GM23248 (cell line): ENCODE measurements around the gene SLC1A2. TPM values are rescaled to one million over a fixed set of nuclear protein-coding genes. Genes with fewer than 3 reads are reported as not detected.
A peak's percentile ranks its signal among the peaks of the same experiment; 100 is the strongest.

Experiments
- DNase-seq: peaks from one replicate; pipeline ENCODE4 v3.0.0-alpha.2; 2015
- H2AFZ ChIP-seq: fragments of 200-600 bp; sonication (generic); 2 replicates; pipeline ENCODE4 v1.6.1; 2016; ENCODE audit warnings: antibody characterized with exemption
- H3F3A ChIP-seq: fragments of 200-600 bp; sonication (generic); 2 replicates; pipeline ENCODE4 v1.6.1; 2016; ENCODE audit warnings: mild to moderate bottlenecking, antibody characterized with exemption, mixed run types; ENCODE audit not compliant: insufficient read depth
- H3K27ac ChIP-seq: fragments of 200-600 bp; sonication (generic); 2 replicates; pipeline ENCODE4 v1.5.1; 2016; ENCODE audit warnings: mild to moderate bottlenecking
- H3K27me3 ChIP-seq: fragments of 200-600 bp; sonication (generic); replicated peaks from 2 replicates; pipeline ENCODE4 v1.6.1; 2016; ENCODE audit warnings: mild to moderate bottlenecking; ENCODE audit not compliant: insufficient read depth
- H3K36me3 ChIP-seq: fragments of 200-600 bp; sonication (generic); 2 replicates; pipeline ENCODE4 v1.6.1; 2016; ENCODE audit warnings: low read depth, mild to moderate bottlenecking
- H3K4me1 ChIP-seq: fragments of 200-600 bp; sonication (generic); 2 replicates; pipeline ENCODE4 v1.6.1; 2016; ENCODE audit warnings: mild to moderate bottlenecking; ENCODE audit not compliant: insufficient read depth
- H3K4me2 ChIP-seq: fragments of 200-600 bp; sonication (generic); one replicate; pipeline ENCODE4 v1.6.1; 2016; ENCODE audit warnings: mild to moderate bottlenecking; ENCODE audit not compliant: unreplicated experiment
- H3K4me3 ChIP-seq: fragments of 200-600 bp; sonication (generic); 2 replicates; pipeline ENCODE4 v1.5.1; 2016; ENCODE audit warnings: mild to moderate bottlenecking
- H3K79me2 ChIP-seq: fragments of 200-600 bp; sonication (generic); 2 replicates; pipeline ENCODE4 v1.6.1; 2016; ENCODE audit warnings: mild to moderate bottlenecking; ENCODE audit not compliant: insufficient read depth
- H3K9ac ChIP-seq: fragments of 200-600 bp; sonication (generic); 2 replicates; pipeline ENCODE4 v1.6.1; 2016; ENCODE audit warnings: mild to moderate bottlenecking
- H3K9me2 ChIP-seq: fragments of 200-600 bp; sonication (generic); 2 replicates; pipeline ENCODE4 v1.6.1; 2016; ENCODE audit warnings: mixed run types, mild to moderate bottlenecking, moderate library complexity; ENCODE audit not compliant: insufficient read depth
- H3K9me3 ChIP-seq: fragments of 200-600 bp; sonication (generic); one replicate; pipeline ENCODE4 v1.6.1; 2017; ENCODE audit warnings: low read depth
- H4K20me1 ChIP-seq: fragments of 200-600 bp; sonication (generic); 2 replicates; pipeline ENCODE4 v1.6.0; 2016; ENCODE audit not compliant: insufficient read depth
- EZH2 ChIP-seq: fragments of 200-600 bp; sonication (generic); IDR thresholded peaks from 2 replicates; pipeline ENCODE4 v1.6.1; 2018; ENCODE audit warnings: antibody characterized with exemption, mild to moderate bottlenecking; ENCODE audit not compliant: insufficient read depth, poor library complexity, severe bottlenecking
- EZH2phosphoT487 ChIP-seq: fragments of 200-600 bp; sonication (generic); IDR thresholded peaks from 2 replicates; pipeline ENCODE4 v1.6.1; 2018; ENCODE audit warnings: antibody characterized with exemption, moderate library complexity, mild to moderate bottlenecking, low read depth; ENCODE audit not compliant: insufficient read depth
- WGBS, 2 experiments: methylation state at CpG; one replicate each; pipeline ENCODE4 v1.1.6; 2015 to 2017; ENCODE audit warnings: low lambda C conversion rate in 2 of 2, low coverage in 1 of 2; ENCODE audit errors: missing lambda C conversion rate in 2 of 2; 5-methylcytosine and 5-hydroxymethylcytosine counted together
- in situ Hi-C: fragments of 300-500 bp; cut with MboI; formaldehyde crosslinking; loops from 2 replicates; pipeline ENCODE4 v1.15.0; 2020
- polyA plus RNA-seq: library from polyadenylated mRNA; unstranded; fragments of >200 nt; fragmentation: Nextera tagmentation; extraction: Ambion mirVana; gene quantifications from 2 replicates; pipeline ENCODE4 v1.2.1, GENCODE V29; 2016
- total RNA-seq: library from RNA; depleted of rRNA; stranded (reverse); fragments of >200 nt; shearing (Covaris generic); gene quantifications from 2 replicates; pipeline ENCODE4 v1.2.3, GENCODE V29; 2014

The SLC1A2 gene
- total and polyA plus RNA-seq, 2 experiments from 2014 or later = 0.88 to 1.2 TPM

GRCh38 chr11:35337136-35337913 lies 82.0 kb downstream of the SLC1A2 start:
- 0% methylated on average over 3 of the region's 3 CpGs for WGBS, 2 experiments
- Histone ChIP-seq H3K9ac (peak overlapping the region; percentile 76), H3F3A (peaks cover 43% of the 10 kb centered on the region), H3K27ac (peak overlapping the region; percentile 98), H3K4me1 (peaks cover 34% of the 10 kb centered on the region), H4K20me1 (no peaks in the 10 kb centered on the region), H3K4me3 (0 out of 2 replicates have a peak overlapping the region, but pooled peaks have one; percentile 15), H3K36me3 (no peaks in the 10 kb centered on the region), H3K9me3 (no peaks in the 10 kb centered on the region), H3K27me3 (no peaks in the 10 kb centered on the region), H3K9me2 (no peaks in the 10 kb centered on the region), H3K4me2 (peak overlapping the region; percentile 51), H3K79me2 (no peaks in the 10 kb centered on the region), H2AFZ (no peak overlapping the region)
- in situ Hi-C loops = no loop called here
- peak; percentile 99 for DNase-seq
- TF ChIP-seq EZH2 (no peak), EZH2phosphoT487 (no peak)

- WGBS, 2 experiments = 91 to 100% methylated on average over 1 of the region's 1 CpG
Measured at GRCh38 chr11:35336726-35337125, 82.6 kb downstream of the SLC1A2 start.

GRCh38 chr11:35335226-35335625 lies 84.1 kb downstream of the SLC1A2 start:
- Histone ChIP-seq H3K9ac (no peak overlapping the region), H3K27ac (peak overlapping the region; percentile 47), H3K79me2 (no peaks in the 10 kb centered on the region), H3K27me3 (no peaks in the 10 kb centered on the region), H2AFZ (no peak overlapping the region), H3K4me2 (peak overlapping the region; percentile 38), H3F3A (peaks cover 43% of the 10 kb centered on the region), H4K20me1 (no peaks in the 10 kb centered on the region), H3K36me3 (no peaks in the 10 kb centered on the region), H3K4me1 (peaks cover 34% of the 10 kb centered on the region), H3K9me2 (no peaks in the 10 kb centered on the region), H3K4me3 (no peak overlapping the region), H3K9me3 (no peaks in the 10 kb centered on the region)
- TF ChIP-seq EZH2phosphoT487 = peak; percentile 71; the same call in 1 of the 2 replicates
- no peak for TF ChIP-seq EZH2
- WGBS, 2 experiments = 7 to 9% methylated on average over 2 of the region's 2 CpGs
- in situ Hi-C loops = no loop called here
- DNase-seq = peak; percentile 89

More at GRCh38 chr11:35336726-35337125, 82.6 kb downstream of the SLC1A2 start:
- Histone ChIP-seq H3K9me3 (no peaks in the 10 kb centered on the region), H3K4me1 (peaks cover 34% of the 10 kb centered on the region), H3K79me2 (no peaks in the 10 kb centered on the region), H3K9ac (peak overlapping the region; percentile 57), H3K27me3 (no peaks in the 10 kb centered on the region), H2AFZ (no peak overlapping the region), H3K36me3 (no peaks in the 10 kb centered on the region), H3K4me2 (peak overlapping the region; percentile 18), H3K27ac (peak overlapping the region; percentile 98), H4K20me1 (no peaks in the 10 kb centered on the region), H3K9me2 (no peaks in the 10 kb centered on the region), H3F3A (peaks cover 43% of the 10 kb centered on the region), H3K4me3 (no peak overlapping the region)
- TF ChIP-seq EZH2 = no peak
- TF ChIP-seq EZH2phosphoT487 = no peak
- peak; percentile 23 for DNase-seq
- in situ Hi-C loops = no loop called here

GRCh38 chr11:35334385-35335090 lies 84.8 kb downstream of the SLC1A2 start:
- peaks cover 34% of the 10 kb centered on the region for H3K4me1 ChIP-seq
- H3K4me2 ChIP-seq = peak overlapping the region; percentile 38
- in situ Hi-C loops = no loop called here
- H3K9ac ChIP-seq = no peak overlapping the region
- H3K36me3 ChIP-seq = no peaks in the 10 kb centered on the region
- no peaks in the 10 kb centered on the region for H3K9me3 ChIP-seq
- H3K9me2 ChIP-seq = no peaks in the 10 kb centered on the region
- H3K79me2 ChIP-seq = no peaks in the 10 kb centered on the region
- no peak overlapping the region for H2AFZ ChIP-seq
- no peaks in the 10 kb centered on the region for H3K27me3 ChIP-seq
- H3K27ac ChIP-seq = peak overlapping the region; percentile 47
- no peak overlapping the region for H3K4me3 ChIP-seq
- no peak for TF ChIP-seq EZH2phosphoT487
- TF ChIP-seq EZH2 = no peak
- 73 to 78% methylated on average over 5 of the region's 5 CpGs for WGBS, 2 experiments
- DNase-seq = peak; percentile 67
- H3F3A ChIP-seq = peaks cover 43% of the 10 kb centered on the region
- H4K20me1 ChIP-seq = no peaks in the 10 kb centered on the region
